T-helper 17 cell (primary cell): ENCODE measurements around the gene ZNF319. TPM values are rescaled to one million over a fixed set of nuclear protein-coding genes. Genes with fewer than 3 reads are reported as not detected.

Experiments
- ATAC-seq: fragments of 150-1000 bp; cut with Tn5 transposase; 2 replicates; pipeline ENCODE4 v1.10.0; 2021; ENCODE audit warnings: mild to moderate bottlenecking, moderate library complexity
- DNase-seq, 3 donors: peaks; one replicate each; pipeline versions ENCODE4 v3.0.0 to v3.0.0-alpha.2; 2020 to 2021
- H3K9me3 ChIP-seq: one replicate; pipeline ENCODE4 v1.7.0; 2013; ENCODE audit warnings: low read length, mild to moderate bottlenecking; ENCODE audit not compliant: control insufficient read depth, poor library complexity, severe bottlenecking
- H3K27ac Mint-ChIP-seq: one replicate; pipeline ENCODE4 v1.8.0; 2022; ENCODE audit warnings: mild to moderate bottlenecking, moderate library complexity, mixed read lengths
- H3K27me3 Mint-ChIP-seq: one replicate; pipeline ENCODE4 v1.8.0; 2022; ENCODE audit warnings: mixed read lengths
- H3K36me3 Mint-ChIP-seq: one replicate; pipeline ENCODE4 v1.8.0; 2022; ENCODE audit warnings: low read depth, mixed read lengths
- H3K4me1 Mint-ChIP-seq: one replicate; pipeline ENCODE4 v1.8.0; 2022; ENCODE audit warnings: mild to moderate bottlenecking, mixed read lengths
- H3K4me3 Mint-ChIP-seq: one replicate; pipeline ENCODE4 v1.8.0; 2022; ENCODE audit warnings: mild to moderate bottlenecking, moderate library complexity, mixed read lengths
- total RNA-seq, 4 donors: library from RNA in 2 of 4; stranded (reverse) in 2 of 4; gene quantifications; one replicate each; pipeline ENCODE4 v1.2.3 and lab custom pipeline; 2022 to 2026

The ZNF319 gene
- total RNA-seq, 2 donors from 2014 or later: 11.8 to 12.5 TPM

GRCh38 chr16:58031016-58031800 is 30.7 kb upstream of the ZNF319 start:
- no peak overlapping the region for H3K4me3 Mint-ChIP-seq
- H3K36me3 Mint-ChIP-seq: no peaks in the 10 kb centered on the region
- ATAC-seq: no peak
- peaks cover 2% of the 10 kb centered on the region for H3K4me1 Mint-ChIP-seq
- DNase-seq: no peak
- H3K27me3 Mint-ChIP-seq: no peaks in the 10 kb centered on the region
- H3K9me3 ChIP-seq: no peaks in the 10 kb centered on the region
- H3K27ac Mint-ChIP-seq: peak overlapping the region; percentile 8

GRCh38 chr16:58030136-58030840 is 29.8 kb upstream of the ZNF319 start:
- peaks cover 2% of the 10 kb centered on the region for H3K4me1 Mint-ChIP-seq

GRCh38 chr16:58029410-58029809 is 28.9 kb upstream of the ZNF319 start:
- DNase-seq: no peak
- H3K4me1 Mint-ChIP-seq: peaks cover 9% of the 10 kb centered on the region
- H3K27ac Mint-ChIP-seq: no peak overlapping the region
- no peaks in the 10 kb centered on the region for H3K9me3 ChIP-seq
- no peak overlapping the region for H3K4me3 Mint-ChIP-seq
- no peaks in the 10 kb centered on the region for H3K36me3 Mint-ChIP-seq
- H3K27me3 Mint-ChIP-seq: no peaks in the 10 kb centered on the region
- ATAC-seq: no peak

More at GRCh38 chr16:58030136-58030840, 29.8 kb upstream of the ZNF319 start:
- no peak overlapping the region for H3K27ac Mint-ChIP-seq
- no peak overlapping the region for H3K4me3 Mint-ChIP-seq
- H3K9me3 ChIP-seq: no peaks in the 10 kb centered on the region
- H3K27me3 Mint-ChIP-seq: no peaks in the 10 kb centered on the region
- H3K36me3 Mint-ChIP-seq: no peaks in the 10 kb centered on the region
- ATAC-seq: no peak
- no peak for DNase-seq

GRCh38 chr16:58028541-58029070 is 28.1 kb upstream of the ZNF319 start:
- Mint-ChIP-seq H3K4me3 (no peak overlapping the region), H3K27me3 (no peaks in the 10 kb centered on the region), H3K36me3 (no peaks in the 10 kb centered on the region), H3K27ac (no peak overlapping the region), H3K4me1 (peaks cover 9% of the 10 kb centered on the region)
- no peaks in the 10 kb centered on the region for H3K9me3 ChIP-seq
- no peak for DNase-seq
- ATAC-seq: no peak

GRCh38 chr16:58027916-58028455 is 27.5 kb upstream of the ZNF319 start:
- DNase-seq: no peak

GRCh38 chr16:58027161-58027915 is 26.9 kb upstream of the ZNF319 start:
- ATAC-seq: no peak
- Mint-ChIP-seq H3K4me1 (peaks cover 9% of the 10 kb centered on the region), H3K4me3 (peak overlapping the region; percentile 74), H3K36me3 (no peaks in the 10 kb centered on the region), H3K27ac (no peak overlapping the region), H3K27me3 (no peaks in the 10 kb centered on the region)
- DNase-seq: no peak
- H3K9me3 ChIP-seq: no peaks in the 10 kb centered on the region

More at GRCh38 chr16:58027916-58028455, 27.5 kb upstream of the ZNF319 start:
- H3K36me3 Mint-ChIP-seq: no peaks in the 10 kb centered on the region
- H3K27me3 Mint-ChIP-seq: no peaks in the 10 kb centered on the region
- H3K27ac Mint-ChIP-seq: no peak overlapping the region
- no peaks in the 10 kb centered on the region for H3K9me3 ChIP-seq
- H3K4me3 Mint-ChIP-seq: peak overlapping the region; percentile 61
- H3K4me1 Mint-ChIP-seq: peaks cover 9% of the 10 kb centered on the region
- ATAC-seq: no peak

GRCh38 chr16:58026705-58027160 is 26.3 kb upstream of the ZNF319 start:
- no peaks in the 10 kb centered on the region for H3K27me3 Mint-ChIP-seq
- H3K9me3 ChIP-seq: no peaks in the 10 kb centered on the region
- H3K36me3 Mint-ChIP-seq: no peaks in the 10 kb centered on the region
- peak overlapping the region; percentile 74 for H3K4me3 Mint-ChIP-seq
- H3K4me1 Mint-ChIP-seq: peaks cover 9% of the 10 kb centered on the region
- DNase-seq: no peak
- ATAC-seq: no peak
- no peak overlapping the region for H3K27ac Mint-ChIP-seq

GRCh38 chr16:58026139-58026704 is 25.8 kb upstream of the ZNF319 start:
- DNase-seq (no peak), ATAC-seq (peak; percentile 24)
- peaks cover 9% of the 10 kb centered on the region for H3K4me1 Mint-ChIP-seq
- H3K27me3 Mint-ChIP-seq: no peaks in the 10 kb centered on the region
- H3K36me3 Mint-ChIP-seq: no peaks in the 10 kb centered on the region
- H3K9me3 ChIP-seq: no peaks in the 10 kb centered on the region
- no peak overlapping the region for H3K27ac Mint-ChIP-seq
- peak overlapping the region; percentile 74 for H3K4me3 Mint-ChIP-seq

- peaks cover 13% of the 10 kb centered on the region for H3K4me1 Mint-ChIP-seq
- peak within 1 kb of the TSS; percentile 43 for H3K27ac Mint-ChIP-seq
- H3K27me3 Mint-ChIP-seq: no peaks in the 10 kb centered on the region
- no peaks in the 10 kb centered on the region for H3K9me3 ChIP-seq
- DNase-seq (peak; percentile 40 to 62 (median 52)), ATAC-seq (peak; percentile 76)
- no peaks in the 10 kb centered on the region for H3K36me3 Mint-ChIP-seq
- H3K4me3 Mint-ChIP-seq: peak within 1 kb of the TSS; percentile 89
These were observed 25.1 kb upstream of the ZNF319 start, which contains the start of gene MMP15 for GRCh38 chr16:58025351-58026138. Gene MMP15, plus strand, starts transcription at chr16:58025754. Its CDS starts 597 bp downstream, at chr16:58026351.

- H3K9me3 ChIP-seq: no peaks in the 10 kb centered on the region
- Mint-ChIP-seq H3K27ac (peak overlapping the region; percentile 43), H3K36me3 (peaks cover 2% of the 10 kb centered on the region), H3K4me3 (peak overlapping the region; percentile 89), H3K4me1 (peaks cover 18% of the 10 kb centered on the region), H3K27me3 (no peaks in the 10 kb centered on the region)
- DNase-seq (no peak), ATAC-seq (peak; percentile 33)
These were observed 24.2 kb upstream of the ZNF319 start for GRCh38 chr16:58024486-58025350.
